K562 (cell line): Measurements from ENCODE around the gene HHATL. TPM values are rescaled to one million over a fixed set of nuclear protein-coding genes. Genes with fewer than 3 reads are reported as not detected.

ENCODE experiments used
- ATAC-seq: fragments of 200-7000 bp; cut with Tn5 transposase; 3 replicates; pipeline ENCODE4 v1.9.1; 2020; ENCODE audit warnings: moderate library complexity
- BruUV-seq: library from RNA; stranded (reverse); fragments of 400-500 nt; replicated peaks from 2 replicates; lab custom pipeline; 2021; lab: Mats Ljungman, UMichigan
- CTCF ChIA-PET: fragments of 300-600 bp; formaldehyde crosslinking; extraction: SDS; loops from one replicate; lab custom pipeline; 2021; ENCODE audit warnings: low intra/inter-chr PET ratio; lab: Yijun Ruan, JAX
- POLR2A ChIA-PET: fragments of 300-600, 350-650 bp; sonication (Branson Sonifier 250); formaldehyde crosslinking; extraction: SDS; loops from one replicate; lab custom pipeline; 2021; ENCODE audit warnings: antibody characterized with exemption, inconsistent platforms; lab: Yijun Ruan, JAX
- DNase-seq, 4 experiments: peaks; one replicate each; pipeline versions ENCODE4 v3.0.0 to v3.0.0-alpha.2; 2011 to 2018; ENCODE audit warnings: low spot score in 3 of 4, mixed read lengths in 3 of 4; ENCODE audit errors: extremely low read depth in 1 of 4
- FAIRE-seq: peaks from 2 replicates; lab custom pipeline; 2011; peaks lifted over from hg19 to GRCh38; lab: Jason Lieb, UNC
- H2AFZ ChIP-seq: 2 replicates; pipeline ENCODE4 v1.6.0; 2011; ENCODE audit warnings: low read depth, low read length, control low read depth, inconsistent platforms
- H3K27ac ChIP-seq: fragments of 200-600 bp; 3 replicates; pipeline ENCODE4 v1.8.0; 2011; ENCODE audit warnings: low read depth, mild to moderate bottlenecking, control low read depth, inconsistent platforms, low read length, moderate library complexity, mixed read lengths; ENCODE audit errors: extremely low read depth
- H3K27me3 ChIP-seq, 2 experiments: fragments of 300-600 bp in 1 of 2; 2 replicates in 1 of 2; 3 replicates in 1 of 2; pipeline versions ENCODE4 v1.6.0 to v1.8.0; 2011; ENCODE audit warnings: inconsistent platforms in 2 of 2, low read length in 2 of 2, mild to moderate bottlenecking in 1 of 2, mixed read lengths in 1 of 2, moderate library complexity in 1 of 2; ENCODE audit not compliant: control insufficient read depth in 2 of 2, insufficient read depth in 2 of 2
- H3K36me3 ChIP-seq: fragments of 300-600 bp; 3 replicates; pipeline ENCODE4 v1.8.0; 2011; ENCODE audit warnings: mild to moderate bottlenecking, low read length, inconsistent platforms; ENCODE audit not compliant: control insufficient read depth, insufficient read depth
- H3K4me1 ChIP-seq, 2 experiments: fragments of 200-600 bp in 1 of 2; replicated peaks in 1 of 2; 2 replicates in 1 of 2; 3 replicates in 1 of 2; pipeline versions ENCODE4 v1.5.1 to v1.8.0; 2011; ENCODE audit warnings: inconsistent platforms in 2 of 2, low read length in 2 of 2, mild to moderate bottlenecking in 1 of 2, mixed read lengths in 1 of 2, moderate library complexity in 1 of 2; ENCODE audit not compliant: control insufficient read depth in 2 of 2, insufficient read depth in 2 of 2
- H3K4me2 ChIP-seq: 2 replicates; pipeline ENCODE4 v1.6.1; 2011; ENCODE audit warnings: low read length, control low read depth, inconsistent platforms, mixed read lengths; ENCODE audit not compliant: insufficient read depth
- H3K4me3 ChIP-seq: fragments of 200-600 bp; sonication (generic), shearing (Covaris generic); 2 replicates; pipeline ENCODE4 v1.5.1; 2016; ENCODE audit warnings: control low read depth, inconsistent platforms
- H3K79me2 ChIP-seq: fragments of 200-600 bp; 3 replicates; pipeline ENCODE4 v1.8.0; 2011; ENCODE audit warnings: low read length, inconsistent platforms; ENCODE audit not compliant: control insufficient read depth, insufficient read depth
- H3K9ac ChIP-seq, 2 experiments: 2 replicates each; pipeline versions ENCODE4 v1.6.0 to v1.6.1; 2011; ENCODE audit warnings: low read depth in 2 of 2, low read length in 2 of 2, control low read depth in 1 of 2, inconsistent platforms in 1 of 2, mild to moderate bottlenecking in 1 of 2, mixed read lengths in 1 of 2; ENCODE audit not compliant: insufficient read depth in 1 of 2
- H3K9me1 ChIP-seq: one replicate; pipeline ENCODE4 v1.6.0; 2011; ENCODE audit warnings: inconsistent platforms, mild to moderate bottlenecking, low read length, moderate library complexity; ENCODE audit not compliant: control insufficient read depth, insufficient read depth
- H3K9me3 ChIP-seq: replicated peaks from 2 replicates; pipeline ENCODE4 v1.5.1; 2011; ENCODE audit warnings: low read depth, low read length, inconsistent platforms; ENCODE audit not compliant: control insufficient read depth, insufficient read depth
- H4K20me1 ChIP-seq: replicated peaks from 2 replicates; pipeline ENCODE4 v1.6.1; 2011; ENCODE audit warnings: low read length, inconsistent platforms, mixed read lengths; ENCODE audit not compliant: control insufficient read depth, insufficient read depth
- ARID3B ChIP-seq: fragments of 250-450 bp; sonication (Bioruptor Pico); IDR thresholded peaks from 2 replicates; pipeline ENCODE4 v1.4.0; 2020; ENCODE audit warnings: borderline replicate concordance
- CGGBP1 ChIP-seq: fragments of 250-450 bp; sonication (Bioruptor Pico); IDR thresholded peaks from 2 replicates; pipeline ENCODE4 v1.9.0; 2021; ENCODE audit warnings: mild to moderate bottlenecking
- CREM ChIP-seq: IDR thresholded peaks from 2 replicates; pipeline ENCODE4 v1.6.1; 2014; ENCODE audit warnings: antibody characterized with exemption, low read depth
- CTCFL ChIP-seq: IDR thresholded peaks from 2 replicates; pipeline ENCODE4 v1.6.1; 2011; ENCODE audit warnings: borderline replicate concordance, low read depth, mild to moderate bottlenecking, moderate library complexity, low read length; ENCODE audit not compliant: insufficient read depth, poor library complexity, severe bottlenecking
- ETV1 ChIP-seq: fragments of 450-650 bp; conservative IDR thresholded peaks from 2 replicates; pipeline ENCODE4 v1.6.1; 2016; ENCODE audit warnings: missing genetic modification characterization, control low read depth, low read depth, missing compliant biosample characterization
- HOXB6 ChIP-seq: fragments of 250-450 bp; sonication (Bioruptor Pico); IDR thresholded peaks from 2 replicates; pipeline ENCODE4 v1.5.1; 2022; ENCODE audit warnings: mild to moderate bottlenecking, borderline replicate concordance
- TRIM25 ChIP-seq: fragments of 450-650 bp; IDR thresholded peaks from 2 replicates; pipeline ENCODE4 v1.7.0; 2016; ENCODE audit warnings: borderline replicate concordance
- U2AF2 ChIP-seq: fragments of 200-400 bp; formaldehyde crosslinking; optimal IDR thresholded peaks from 2 replicates; pipeline ENCODE3; 2017; ENCODE audit warnings: low read depth, mild to moderate bottlenecking, low read length
- WGBS: fragments of 100-300 bp; shearing (Covaris generic); methylation state at CpG from one replicate; pipeline ENCODE4 v1.1.6; 2016; ENCODE audit warnings: low coverage, mixed read lengths; ENCODE audit not compliant: insufficient coverage; ENCODE audit errors: missing lambda C conversion rate; 5-methylcytosine and 5-hydroxymethylcytosine counted together
- in situ Hi-C: fragments of 300-500 bp; cut with MboI; formaldehyde crosslinking; loops from 4 replicates; pipeline ENCODE4 v1.15.0; 2018; ENCODE audit warnings: inconsistent platforms, mixed read lengths
- intact Hi-C: fragments of 100-400 bp; cut with micrococcal nuclease; formaldehyde crosslinking; loops from 2 replicates; pipeline ENCODE4 v1.14.2; 2022
- polyA plus RNA-seq, 8 experiments: library from polyadenylated mRNA; depleted of rRNA in 4 of 8; stranded (reverse) in 5 of 8; unstranded in 3 of 8; fragments of >200 nt; fragmentation: Nextera tagmentation in 2 of 8; fragmentation: Illumina TruSeq in 1 of 8; extraction: Ambion mirVana in 2 of 8; extraction: Trizol in 1 of 8; gene quantifications; 2 replicates each; pipeline versions ENCODE4 v1.2.1 to v1.2.3, GENCODE V29; 2011 to 2014; ENCODE audit warnings: inconsistent platforms in 1 of 8, missing spikeins in 1 of 8
- total RNA-seq, 7 experiments: library from RNA; depleted of rRNA in 6 of 7; stranded (reverse); fragments of >200 nt in 6 of 7; fragmentation: Illumina TruSeq in 2 of 7; extraction: Trizol in 2 of 7; gene quantifications; 2 replicates each; pipeline versions ENCODE4 v1.2.1 to v1.2.3, GENCODE V29; 2011 to 2021; ENCODE audit warnings: low replicate concordance in 1 of 7

HHATL gene
- total and polyA plus RNA-seq, 9 of the 15 experiments (the other 6 are each of a cell fraction or from before 2014, with no cell fraction given) = not detected

- TF ChIP-seq CTCFL = no peak
- TF ChIP-seq U2AF2 = no peak
- TF ChIP-seq ARID3B (CRISPR knock-in tag) = no peak
Measured at GRCh38 chr3:42734263-42734860, 31.8 kb upstream of the HHATL start (continued).

- no peak overlapping the region for H3K27ac ChIP-seq
- H3K4me1 ChIP-seq = no peaks in the 10 kb centered on the region
- CTCF ChIA-PET = no interaction called here
- TF ChIP-seq TRIM25 (no peak), CREM (no peak), HOXB6 (no peak), CGGBP1 (CRISPR knock-in tag) (no peak), ETV1 (tag) (no peak)
Measured at GRCh38 chr3:42733501-42734262, 31.1 kb upstream of the HHATL start.

More at GRCh38 chr3:42733501-42734262, 31.1 kb upstream of the HHATL start:
- POLR2A ChIA-PET = interaction anchor here (0.6 kb wide), 1 partner anchor 12 kb away, joined by 3 read pairs; no protein-coding TSS in a partner anchor
- 19% methylated on average over 13 of the region's 13 CpGs for WGBS
- H2AFZ ChIP-seq = no peak overlapping the region
- BruUV-seq = no TSS peak
- intact Hi-C loops (no loop called here), in situ Hi-C loops (no loop called here)
- H3K4me3 ChIP-seq = no peak overlapping the region
- no peak for FAIRE-seq
- no peak for DNase-seq
- 0 out of 2 replicates have a peak, but pooled peaks cover 2% of the 10 kb centered on the region for H3K9me3 ChIP-seq
- H4K20me1 ChIP-seq = no peaks in the 10 kb centered on the region; the same call in 1 of the 2 replicates
- peaks cover 26 to 34% of the 10 kb centered on the region in 2 experiments; a peak in 4 of 5 replicates for H3K27me3 ChIP-seq
- H3K9me1 ChIP-seq = no peaks in the 10 kb centered on the region
- no peak overlapping the region for H3K4me2 ChIP-seq
- ATAC-seq = no peak
- no peaks in the 10 kb centered on the region for H3K36me3 ChIP-seq
- no peaks in the 10 kb centered on the region for H3K79me2 ChIP-seq
- no peak overlapping the region for H3K9ac ChIP-seq
